ENCODE results near the gene MB.

Gene MB

DNA sequence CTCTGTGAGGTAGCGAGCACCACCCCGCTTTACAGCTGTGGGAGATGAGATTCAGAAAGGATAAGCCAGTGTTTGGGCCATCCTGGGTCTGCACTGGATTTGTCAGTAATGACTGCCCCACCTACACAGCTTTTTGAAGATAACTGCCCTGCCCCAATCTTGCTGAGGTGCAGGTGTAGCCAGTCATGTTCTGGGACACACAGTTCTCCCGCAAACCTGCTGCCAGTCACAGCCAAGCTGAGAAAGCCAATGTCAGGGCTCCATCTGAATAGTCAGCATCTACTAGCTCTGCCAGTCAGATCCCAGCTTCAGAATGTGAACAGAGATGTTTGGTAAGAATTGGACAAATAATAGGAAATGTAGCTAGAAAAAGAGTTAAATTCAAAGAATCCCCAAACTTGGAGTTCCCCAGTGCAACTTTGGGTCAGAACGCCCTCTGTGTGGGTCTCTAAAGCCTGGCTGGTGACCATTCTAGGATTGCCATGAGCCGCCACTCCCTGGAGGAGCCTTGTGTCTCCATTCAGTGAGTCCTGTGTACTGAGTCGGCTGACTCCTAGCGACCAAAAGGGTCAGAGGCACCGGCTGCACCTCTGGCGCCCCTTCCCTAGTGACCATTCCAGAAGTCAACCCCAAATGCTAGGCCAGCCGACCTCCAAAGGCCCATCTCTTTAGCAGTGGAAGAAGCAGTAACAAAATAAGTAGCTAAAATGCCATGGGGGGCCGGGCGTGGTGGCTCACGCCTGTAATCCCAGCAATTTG lies 2.4 kb upstream of the MB start:
- no peak for FAIRE-seq
- no peak for DNase-seq (ENCODE audit: insufficient read length, low spot score)

DNA sequence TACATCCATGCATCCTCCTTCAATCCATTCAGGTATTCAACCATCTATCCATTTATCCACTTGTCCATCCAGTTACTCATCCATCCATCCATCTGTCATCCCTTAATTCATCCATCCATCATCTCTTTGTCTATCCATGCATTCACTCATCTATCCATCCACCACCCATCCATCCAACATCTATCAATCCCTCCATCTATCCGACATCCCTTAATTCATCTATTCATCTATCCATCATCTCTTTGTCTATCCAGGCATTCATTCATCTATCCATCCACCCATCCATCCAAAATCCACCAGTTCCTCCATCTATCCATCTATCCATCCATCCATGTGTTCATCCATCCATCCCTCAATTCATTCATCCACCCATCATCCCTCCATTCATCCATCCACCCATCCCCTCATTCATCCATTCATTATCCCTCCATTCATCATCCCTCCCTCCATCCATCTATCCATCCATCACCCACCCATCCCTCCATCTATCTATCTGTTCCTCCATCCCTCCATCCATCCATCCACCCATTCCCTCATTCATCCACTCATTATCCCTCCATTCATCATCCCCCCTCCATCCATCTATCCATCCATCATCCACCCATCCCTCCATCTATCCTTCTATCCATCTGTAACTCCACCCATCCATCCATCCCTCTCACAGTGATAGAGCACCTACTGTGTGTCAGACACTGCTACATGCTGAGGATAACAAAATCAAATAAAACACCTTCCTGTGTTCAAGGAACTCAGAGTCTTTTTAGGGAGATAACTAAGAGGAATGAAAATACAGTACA lies 1.5 kb upstream of the MB start:
- no peak for FAIRE-seq
- DNase-seq (ENCODE audit: insufficient read length, low spot score): no peak

DNA sequence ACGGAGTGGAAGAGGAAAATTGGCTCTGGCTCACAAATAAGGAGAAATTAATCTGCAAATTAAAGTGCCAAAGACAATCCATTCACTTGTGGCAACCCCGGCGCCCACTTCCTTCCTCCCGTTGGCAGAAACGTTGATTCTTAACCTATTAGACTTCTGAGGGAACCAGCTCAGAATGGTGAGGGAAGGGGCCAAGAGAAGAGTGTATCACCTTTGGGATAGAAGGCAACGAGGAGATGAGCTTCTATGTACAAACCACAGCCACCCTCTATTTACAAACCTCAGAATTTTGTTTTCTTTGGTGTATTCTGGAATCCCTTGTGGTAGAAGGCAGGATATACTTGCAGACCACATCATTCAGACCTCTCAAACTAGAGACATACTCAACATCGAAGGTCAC lies 1.1 kb downstream of the MB start:
- DNase-seq (ENCODE audit: insufficient read length, low spot score): no peak

DNA sequence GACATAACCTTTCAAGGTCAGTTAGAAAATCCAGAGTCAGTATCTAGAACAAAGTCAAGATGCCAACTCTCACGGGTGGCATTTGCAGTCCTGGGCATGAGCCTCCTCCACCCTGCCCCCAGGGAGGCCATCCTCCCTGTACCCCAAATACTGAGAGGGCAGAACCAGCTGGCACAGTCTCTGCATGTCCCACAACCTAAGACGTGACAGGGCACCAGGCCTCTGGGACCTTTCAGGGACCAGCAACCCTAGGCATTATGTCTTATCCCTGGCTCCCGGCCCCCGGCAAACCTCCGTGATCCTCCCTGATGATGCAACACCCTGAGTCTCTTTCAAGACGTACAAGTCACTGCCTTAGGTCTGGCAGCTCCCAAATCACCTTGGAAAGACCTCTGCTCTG lies 2.0 kb downstream of the MB start:
- DNase-seq (ENCODE audit: insufficient read length, low spot score) (no peak), FAIRE-seq (no peak)

More for the DNA sequence above, 1.1 kb downstream of the MB start:
- no peak for FAIRE-seq

DNA sequence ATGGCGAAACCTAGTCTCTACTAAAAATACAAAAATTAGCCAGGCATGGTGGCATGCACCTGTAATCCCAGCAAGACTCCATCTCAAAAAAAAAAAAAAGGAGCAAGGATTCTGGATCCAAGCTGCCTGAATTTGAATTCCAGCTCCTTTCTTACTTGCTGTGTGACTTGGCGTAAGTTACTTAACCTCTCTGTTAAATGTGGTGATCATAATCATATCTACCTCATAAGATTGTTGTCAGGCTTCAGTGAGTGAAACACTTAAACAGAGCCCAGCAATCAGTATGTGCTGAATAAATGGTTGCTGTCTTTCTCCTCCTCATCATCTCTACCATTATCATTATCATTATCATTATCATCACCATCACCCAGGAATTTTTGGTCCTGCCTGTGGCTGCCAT lies 2.7 kb downstream of the MB start:
- FAIRE-seq (no peak), DNase-seq (ENCODE audit: insufficient read length, low spot score) (no peak)

DNA sequence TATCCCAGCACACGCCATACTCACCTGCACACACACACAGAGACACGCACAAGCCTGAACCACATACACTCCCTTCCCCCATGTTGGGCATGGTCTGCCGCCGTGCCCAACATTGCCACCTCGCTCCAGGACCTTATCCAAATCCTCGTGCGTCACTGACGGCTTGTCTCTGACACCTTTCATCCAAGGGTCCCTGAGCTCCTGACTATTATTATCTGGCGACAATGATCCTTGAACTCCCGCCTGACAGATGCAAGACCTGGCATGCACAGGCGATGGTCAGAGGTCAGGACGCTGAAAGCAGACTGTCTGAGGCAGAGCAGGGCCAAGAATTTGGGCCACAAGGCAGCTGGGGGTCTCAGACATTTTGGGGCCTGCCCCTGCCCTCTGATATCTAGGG lies 4.2 kb downstream of the MB start:
- FAIRE-seq: no peak
- DNase-seq (ENCODE audit: insufficient read length, low spot score): no peak

DNA sequence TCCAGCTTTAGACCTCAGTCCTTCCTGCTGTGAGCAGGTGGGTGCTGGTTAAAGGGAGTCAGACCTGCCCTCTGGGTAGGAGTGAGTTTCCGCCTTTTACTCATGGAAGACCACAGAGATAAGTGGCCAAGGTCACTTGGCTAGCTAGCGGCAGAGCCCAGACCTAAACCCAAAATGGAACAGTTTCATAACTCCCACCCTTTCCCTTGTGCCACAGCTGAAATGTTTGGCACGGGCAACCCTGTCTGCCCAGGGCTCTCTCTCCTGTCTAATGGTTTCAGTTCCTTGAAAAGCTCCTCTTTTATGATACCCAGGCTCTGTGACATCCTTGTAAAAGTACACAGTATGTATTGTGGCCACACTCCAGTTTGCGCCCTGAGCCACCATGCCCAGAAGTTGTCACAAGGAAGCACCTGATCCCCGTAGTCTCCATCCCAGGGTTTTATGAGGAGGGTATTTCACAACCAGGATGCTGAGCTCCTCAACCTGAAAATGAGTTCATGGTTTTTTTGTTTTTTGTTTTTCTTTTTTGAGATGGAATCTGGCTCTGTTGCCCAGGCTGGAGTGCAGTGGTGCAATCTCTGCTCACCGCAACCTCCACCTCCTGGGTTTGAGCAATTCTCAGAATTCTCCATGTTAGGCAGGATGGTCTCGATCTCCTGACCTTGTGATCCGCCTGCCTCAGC lies 5.1 kb downstream of the MB start:
- FAIRE-seq (no peak), DNase-seq (ENCODE audit: insufficient read length, low spot score) (no peak)

DNA sequence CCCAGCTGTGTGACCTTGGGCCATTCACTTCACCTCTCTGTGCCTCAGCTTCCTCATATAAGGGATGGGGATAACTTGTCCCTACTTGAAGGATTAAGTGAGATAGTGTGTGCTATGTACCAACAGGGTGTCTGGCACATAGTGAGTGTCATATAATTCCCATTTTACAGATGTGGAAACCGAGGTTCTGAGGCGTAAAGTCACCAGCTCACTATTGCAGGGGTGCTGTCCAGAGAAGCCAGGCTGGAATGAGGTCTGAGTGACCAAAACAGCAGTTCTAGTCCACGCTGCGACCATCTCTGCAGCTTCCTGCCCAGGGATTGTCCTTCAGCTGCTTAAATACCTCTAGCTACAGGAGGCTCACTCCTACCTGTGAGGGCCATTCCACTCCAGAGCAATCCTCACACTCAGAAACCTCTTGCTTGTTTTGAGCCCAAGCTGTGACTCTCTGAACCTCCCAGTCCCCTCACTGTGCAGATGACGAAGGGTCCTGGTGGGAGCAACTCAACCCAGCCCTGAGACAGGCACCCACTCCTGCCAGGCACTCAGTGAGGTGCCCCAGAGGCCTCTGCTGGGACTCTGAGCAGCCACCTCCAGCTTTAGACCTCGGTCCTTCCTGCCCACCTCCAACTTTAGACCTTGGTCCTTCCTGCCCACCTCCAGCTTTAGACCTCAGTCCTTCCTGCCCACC lies 5.8 kb downstream of the MB start:
- FAIRE-seq: no peak

DNA sequence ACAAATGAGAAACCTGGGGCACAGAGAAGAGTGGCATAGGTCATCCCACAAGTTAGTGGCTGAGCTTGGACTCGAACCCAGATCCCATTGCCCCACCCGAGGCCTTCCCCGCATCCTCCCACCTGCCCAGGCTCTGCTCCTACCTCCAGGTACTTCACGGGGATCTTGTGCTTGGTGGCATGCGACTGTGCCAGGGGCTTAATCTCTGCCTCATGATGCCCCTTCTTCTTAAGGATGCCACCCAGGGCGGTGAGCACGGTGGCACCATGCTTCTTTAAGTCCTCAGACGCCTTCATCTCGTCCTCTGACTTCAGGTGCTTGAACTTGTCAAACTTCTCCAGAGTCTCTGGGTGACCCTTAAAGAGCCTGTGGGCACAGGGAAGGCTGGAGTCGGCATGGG lies 6.4 kb downstream of the MB start:
- FAIRE-seq (no peak), DNase-seq (ENCODE audit: insufficient read length, low spot score) (no peak)

More for the DNA sequence above, 5.8 kb downstream of the MB start:
- DNase-seq (ENCODE audit: insufficient read length, low spot score): no peak

DNA sequence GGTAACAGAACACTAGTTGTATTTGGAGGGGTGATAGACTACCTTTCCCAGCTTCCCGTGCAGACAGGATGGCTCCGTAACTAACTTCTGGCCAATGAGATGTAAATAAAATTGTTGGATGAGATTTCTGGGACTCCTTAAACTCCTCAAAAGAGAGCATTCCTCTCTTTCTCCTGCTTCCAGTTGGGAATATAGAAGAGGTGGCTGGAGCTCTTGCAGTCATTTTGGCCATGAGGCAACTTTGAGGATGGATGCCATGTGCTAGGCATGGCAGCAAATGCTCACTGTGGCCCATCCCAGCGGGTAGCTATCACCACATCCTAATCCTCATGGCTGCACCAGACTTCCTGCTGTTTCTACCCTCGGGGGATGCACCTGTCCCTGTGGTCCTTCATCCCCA lies 7.4 kb downstream of the MB start:
- no peak for DNase-seq (ENCODE audit: insufficient read length, low spot score)
- FAIRE-seq: no peak

DNA sequence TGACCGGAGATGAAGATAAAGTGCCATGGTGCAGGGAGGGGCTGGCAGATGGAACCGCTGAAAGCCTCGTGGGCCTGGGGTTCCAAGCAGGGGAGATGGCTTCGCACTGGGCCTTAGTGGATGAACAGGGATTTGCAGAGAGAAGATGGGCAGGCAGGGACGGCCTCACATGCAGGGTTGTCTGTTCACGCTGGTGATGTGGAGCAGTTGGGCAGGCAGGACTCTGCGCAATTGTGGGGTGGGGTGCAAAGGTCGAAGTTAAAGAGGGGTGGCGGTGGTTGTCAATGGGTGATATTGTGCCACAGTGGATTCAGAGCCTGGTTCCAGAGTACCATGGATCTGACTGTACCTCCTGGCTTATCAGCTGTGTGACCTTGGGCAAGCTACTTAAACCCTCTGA lies 7.9 kb downstream of the MB start:
- no peak for FAIRE-seq
- no peak for DNase-seq (ENCODE audit: insufficient read length, low spot score)

DNA sequence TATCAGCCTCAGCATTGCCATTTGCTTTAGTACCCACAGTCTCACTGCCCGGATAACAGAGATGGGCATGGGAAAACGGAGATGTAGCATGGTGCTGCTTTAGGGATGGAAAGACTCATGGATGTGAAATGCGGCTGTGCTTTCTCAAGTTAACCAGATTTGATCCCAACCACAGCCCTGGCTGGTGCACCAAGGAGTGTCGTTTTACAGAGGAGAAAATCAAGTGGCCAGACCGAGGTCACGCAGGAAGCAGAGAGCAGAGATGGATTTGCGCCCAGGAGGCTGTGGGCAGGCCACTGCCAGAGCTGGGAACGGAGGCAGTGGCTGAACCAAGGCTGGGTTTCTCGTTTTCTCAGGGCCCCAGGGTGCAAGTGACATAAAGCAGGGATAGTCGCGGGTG lies 9.0 kb downstream of the MB start:
- FAIRE-seq (no peak), DNase-seq (ENCODE audit: insufficient read length, low spot score) (no peak)

DNA sequence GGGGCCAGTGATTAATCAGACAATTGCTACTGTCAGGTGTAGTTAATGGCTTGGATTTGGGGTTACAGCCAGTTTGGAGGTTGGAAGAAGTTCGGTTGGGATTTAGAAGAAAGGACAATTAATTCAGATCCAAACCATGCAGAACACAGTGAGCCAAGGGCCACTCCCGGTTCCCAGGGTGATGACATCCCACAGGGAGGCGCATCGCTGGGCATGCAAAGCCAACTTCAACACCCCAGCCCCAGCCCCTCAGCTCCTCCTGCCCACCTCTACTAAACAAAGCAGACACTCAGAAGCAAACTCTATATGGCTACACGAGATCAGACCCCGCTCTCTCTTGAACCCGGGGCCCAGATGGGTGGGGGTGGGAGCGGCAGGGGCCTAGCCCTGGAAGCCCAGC lies 10.2 kb downstream of the MB start:
- DNase-seq (ENCODE audit: insufficient read length, low spot score) (no peak), FAIRE-seq (no peak)

DNA sequence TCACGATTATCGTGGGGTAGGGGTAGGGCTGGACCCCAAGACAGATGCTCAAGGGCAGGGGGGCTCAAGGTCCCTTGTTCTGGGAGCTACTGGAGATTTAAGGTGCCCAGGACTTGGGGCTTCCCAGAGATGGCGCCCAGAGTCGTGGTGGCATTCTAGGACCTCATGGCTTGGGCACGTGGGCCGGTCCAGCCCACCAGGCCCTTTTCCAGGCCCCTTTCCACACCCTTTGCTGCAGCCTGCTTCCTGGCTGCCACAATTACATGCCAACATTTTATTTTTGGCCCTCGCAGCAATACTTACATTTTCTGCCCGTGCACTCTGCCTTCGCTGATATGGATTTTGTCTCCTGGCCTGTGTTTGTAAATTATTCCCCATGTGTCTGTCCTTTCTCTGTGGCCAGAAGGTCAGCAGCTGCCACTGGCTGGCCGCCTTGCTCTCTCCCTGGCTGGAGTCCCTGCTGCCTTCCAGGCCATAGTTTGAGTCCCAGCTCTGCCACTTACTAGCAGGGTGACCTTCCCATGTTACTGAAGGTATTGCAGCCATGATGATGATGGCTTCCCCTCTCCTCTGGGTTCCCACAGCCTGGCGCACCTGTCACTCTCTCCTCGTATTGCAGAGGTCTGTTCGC lies 11.2 kb downstream of the MB start:
- DNase-seq (ENCODE audit: insufficient read length, low spot score) (no peak), FAIRE-seq (no peak)

DNA sequence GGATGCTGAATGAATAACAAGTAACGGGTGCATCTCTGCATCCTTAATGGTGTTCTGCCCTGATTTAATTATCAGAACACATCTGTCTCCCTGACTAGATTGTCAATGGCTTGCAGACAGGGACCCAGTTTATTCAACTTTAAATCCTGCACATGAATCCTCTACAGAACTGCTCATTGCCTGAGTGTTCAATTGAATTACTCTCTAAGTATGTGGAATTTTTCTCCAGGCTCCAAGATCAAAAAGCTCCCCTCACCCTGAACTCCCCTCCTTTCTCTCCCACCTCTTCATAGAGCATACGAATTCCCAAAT lies 11.8 kb downstream of the MB start:
- FAIRE-seq (no peak), DNase-seq (ENCODE audit: insufficient read length, low spot score) (no peak)

DNA sequence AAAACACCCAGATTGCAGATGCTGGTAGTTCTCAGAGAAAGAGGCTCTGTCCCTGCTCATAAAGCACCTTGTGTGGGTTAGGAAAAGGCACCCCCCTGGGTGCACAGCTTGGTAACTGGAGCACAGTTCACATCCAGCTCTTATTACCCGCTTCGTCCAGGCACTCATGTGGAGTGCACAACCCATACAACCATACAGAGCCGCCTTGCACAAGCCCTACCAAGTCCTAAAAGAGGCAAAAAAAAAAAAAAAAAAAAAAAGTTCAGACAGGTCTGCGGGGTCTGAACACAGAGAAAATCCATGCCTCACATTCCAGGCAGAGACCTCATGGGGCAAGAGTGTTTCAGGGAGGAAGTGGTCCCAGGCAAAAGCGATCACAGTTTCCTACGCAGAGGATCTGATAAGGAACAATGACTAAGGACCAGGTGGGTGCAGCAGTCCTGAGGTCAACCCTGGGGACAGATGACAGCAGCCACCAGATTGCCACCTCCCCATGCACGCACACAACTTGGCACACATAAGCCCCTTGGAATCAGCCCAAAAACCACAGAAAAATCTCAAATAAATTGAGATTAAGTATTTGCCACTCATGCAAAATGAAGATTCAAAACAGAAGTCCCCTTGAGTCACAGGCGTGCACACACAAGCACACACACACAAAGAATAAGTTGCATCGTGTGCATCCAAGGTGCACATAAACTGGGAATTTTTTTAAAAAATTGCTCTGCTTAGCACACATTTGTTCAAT lies 12.3 kb downstream of the MB start:
- no peak for FAIRE-seq
- DNase-seq (ENCODE audit: insufficient read length, low spot score): no peak

DNA sequence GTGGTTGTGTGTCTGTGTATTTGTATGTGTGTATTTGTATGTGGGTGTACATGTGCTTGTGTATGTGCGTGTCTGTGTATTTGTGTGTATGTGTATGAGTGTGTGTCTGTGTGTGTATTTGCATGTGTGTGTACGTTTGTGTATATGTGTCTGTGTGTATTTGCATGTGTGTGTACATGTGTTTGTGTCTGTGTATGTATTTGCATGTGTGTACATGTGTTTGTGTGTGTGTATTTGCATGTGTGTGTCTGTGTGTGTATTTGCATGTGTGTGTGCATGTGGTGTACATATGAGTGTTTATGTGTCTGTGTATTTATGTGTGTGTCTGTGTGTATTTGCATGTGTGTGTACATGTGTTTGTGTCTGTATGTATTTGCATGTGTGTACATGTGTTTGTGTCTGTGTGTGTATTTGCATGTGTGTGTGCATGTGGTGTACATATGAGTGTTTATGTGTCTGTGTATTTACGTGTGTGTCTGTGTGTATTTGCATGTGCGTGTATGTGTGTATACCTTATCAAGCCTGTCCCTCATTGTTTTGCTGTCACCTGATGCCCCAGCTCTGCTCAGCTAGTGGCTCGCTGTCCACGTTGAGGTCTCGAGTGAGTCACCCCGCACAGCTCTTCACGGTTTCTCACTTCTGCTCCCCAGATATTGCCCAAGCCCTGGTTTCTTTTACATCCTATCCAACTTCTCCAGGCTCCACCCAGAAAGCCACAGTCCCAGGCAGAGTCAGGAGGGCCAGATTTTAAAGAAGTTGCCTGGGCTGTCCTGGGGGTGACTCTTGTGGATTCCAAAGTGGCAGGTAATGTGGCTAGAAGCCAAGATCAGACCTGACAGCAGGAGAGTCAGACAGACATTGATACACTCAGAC lies 15.2 kb downstream of the MB start:
- no peak for DNase-seq (ENCODE audit: insufficient read length, low spot score)
- FAIRE-seq: no peak

DNA sequence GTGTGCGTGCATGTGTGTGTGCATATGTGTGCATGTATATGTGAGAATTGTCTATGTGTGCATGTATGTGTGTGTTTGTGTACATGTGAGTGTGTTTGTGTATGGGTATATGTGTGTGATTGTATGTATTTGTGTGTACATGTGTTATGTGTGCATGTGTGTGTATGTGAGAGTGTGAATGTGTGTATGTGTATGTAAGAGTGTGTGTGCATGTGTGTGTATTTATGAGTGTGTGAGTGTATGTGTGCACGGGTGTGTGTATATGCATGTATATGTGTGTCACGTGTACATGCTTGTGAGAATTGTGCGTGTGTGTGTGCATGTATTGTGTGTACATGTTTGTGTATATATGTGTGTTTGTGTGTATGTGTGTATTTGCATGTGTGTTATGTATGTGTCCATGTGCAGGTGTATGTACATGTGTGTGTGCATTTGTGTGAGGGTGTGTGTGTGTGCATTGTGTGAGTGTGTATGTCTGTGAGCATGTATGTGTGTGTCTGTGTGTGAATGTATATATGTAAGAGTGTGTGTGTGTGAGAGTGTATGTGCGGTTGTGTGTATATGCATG lies 16.0 kb downstream of the MB start:
- FAIRE-seq: no peak
- DNase-seq (ENCODE audit: insufficient read length, low spot score): no peak

DNA sequence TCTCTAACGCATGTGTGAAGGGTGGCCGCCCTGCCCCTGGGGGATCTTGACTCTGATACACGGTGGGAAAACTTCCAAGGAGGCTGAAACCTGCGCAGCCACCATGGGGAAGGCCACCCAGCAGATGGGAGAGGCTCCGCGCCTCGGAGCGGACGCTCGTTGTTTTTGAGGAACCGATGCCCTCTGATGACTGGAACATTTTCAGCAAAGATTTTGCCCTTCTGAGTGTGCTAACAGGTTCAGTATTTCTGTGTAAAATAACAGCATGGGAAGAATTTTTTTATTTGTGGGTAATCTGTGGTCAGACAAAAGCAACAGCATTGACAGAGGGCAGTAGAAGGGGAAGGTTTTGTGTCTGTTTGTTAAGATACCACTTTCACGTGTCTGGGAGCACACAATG lies 16.7 kb downstream of the MB start:
- FAIRE-seq: no peak
- no peak for DNase-seq (ENCODE audit: insufficient read length, low spot score)
